Measurements from ENCODE around the gene S1PR4. TPM values are rescaled to one million over a fixed set of nuclear protein-coding genes. Genes with fewer than 3 reads are reported as not detected.
A peak's percentile ranks its signal among the peaks of the same experiment; 100 is the strongest.

Gene S1PR4
- total and polyA plus RNA-seq, 2 donors (not counting 1 experiment from before 2014, with no cell fraction given): 84.2 to 129 TPM

DNA sequence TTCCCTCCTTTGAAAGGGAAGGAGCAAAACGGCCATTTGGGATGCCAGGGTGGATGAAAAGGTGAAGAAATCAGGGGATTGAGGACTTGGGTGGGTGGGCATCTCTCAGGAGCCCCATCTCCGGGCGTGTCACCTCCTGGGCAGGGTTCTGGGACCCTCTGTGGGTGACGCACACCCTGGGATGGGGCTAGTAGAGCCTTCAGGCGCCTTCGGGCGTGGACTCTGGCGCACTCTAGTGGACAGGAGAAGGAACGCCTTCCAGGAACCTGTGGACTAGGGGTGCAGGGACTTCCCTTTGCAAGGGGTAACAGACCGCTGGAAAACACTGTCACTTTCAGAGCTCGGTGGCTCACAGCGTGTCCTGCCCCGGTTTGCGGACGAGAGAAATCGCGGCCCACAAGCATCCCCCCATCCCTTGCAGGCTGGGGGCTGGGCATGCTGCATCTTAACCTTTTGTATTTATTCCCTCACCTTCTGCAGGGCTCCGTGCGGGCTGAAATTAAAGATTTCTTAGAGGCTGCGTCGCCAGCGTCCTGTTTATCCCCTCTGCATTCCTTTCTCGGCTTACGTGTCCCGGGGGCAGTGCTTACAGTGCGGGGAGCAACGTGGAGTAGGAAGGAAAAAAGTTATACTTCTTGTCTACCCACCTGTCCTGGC lies 15.2 kb upstream of the S1PR4 start:
- peak; percentile 94 for ATAC-seq (ENCODE audit: low read depth)
- H3K4me3 Mint-ChIP-seq: peak overlapping the region; percentile 62
- intact Hi-C loops (cut with micrococcal nuclease): loop anchor here (1.0 to 10.0 kb wide), 6 partner anchors 17 to 213 kb away; no protein-coding TSS in a partner anchor
- Histone ChIP-seq H3K27ac (ENCODE audit: low read length in 2 of 2) (no peak overlapping the region), H3K36me3 (replicated peaks in 1 of 2; ENCODE audit: control extremely low read depth in 1 of 2, control insufficient read depth in 1 of 2, extremely low read depth in 1 of 2, insufficient read depth in 2 of 2, low read length in 1 of 2) (no peaks in the 10 kb centered on the region), H3K9ac (ENCODE audit: low read length) (no peak overlapping the region), H4K20me1 (ENCODE audit: control insufficient read depth, insufficient read depth, low read length, poor library complexity, severe bottlenecking) (no peaks in the 10 kb centered on the region), H3K4me2 (replicated peaks; ENCODE audit: low read depth, low read length, poor library complexity, severe bottlenecking) (peak overlapping the region; percentile 21), H3K27me3 (replicated peaks in 1 of 4; ENCODE audit: control extremely low read depth in 1 of 4, control insufficient read depth in 3 of 4, insufficient read depth in 4 of 4, low read length in 3 of 4) (no peaks in the 10 kb centered on the region), H3K4me1 (ENCODE audit: control insufficient read depth in 2 of 2, insufficient read depth in 2 of 2, low read length in 2 of 2) (peaks cover 11 to 23% of the 10 kb centered on the region in 2 donors), H3K79me2 (ENCODE audit: control insufficient read depth, insufficient read depth, low read length) (no peaks in the 10 kb centered on the region), H3K4me3 (ENCODE audit: control extremely low read depth in 1 of 5, extremely low read depth in 1 of 5, insufficient read depth in 1 of 5, low read depth in 2 of 5, low read length in 4 of 5) (no peak overlapping the region), H3K9me3 (ENCODE audit: control extremely low read depth in 1 of 3, control insufficient read depth in 2 of 3, insufficient read depth in 1 of 3, low read length in 2 of 3) (peaks cover 0 to 31% (median 2%) of the 10 kb centered on the region in 3 donors), H2AFZ (ENCODE audit: insufficient read depth, low read depth, low read length, poor library complexity, severe bottlenecking) (no peak overlapping the region)
- peak overlapping the region; percentile 63 for H3K27ac Mint-ChIP-seq
- DNase-seq: peak; percentile 84
- peaks cover 19% of the 10 kb centered on the region for H3K4me1 Mint-ChIP-seq
- WGBS (ENCODE audit: insufficient coverage): 32% methylated on average over 22 of the region's 27 CpGs
- H3K27me3 Mint-ChIP-seq: no peaks in the 10 kb centered on the region
- TF ChIP-seq, protein P1, sequence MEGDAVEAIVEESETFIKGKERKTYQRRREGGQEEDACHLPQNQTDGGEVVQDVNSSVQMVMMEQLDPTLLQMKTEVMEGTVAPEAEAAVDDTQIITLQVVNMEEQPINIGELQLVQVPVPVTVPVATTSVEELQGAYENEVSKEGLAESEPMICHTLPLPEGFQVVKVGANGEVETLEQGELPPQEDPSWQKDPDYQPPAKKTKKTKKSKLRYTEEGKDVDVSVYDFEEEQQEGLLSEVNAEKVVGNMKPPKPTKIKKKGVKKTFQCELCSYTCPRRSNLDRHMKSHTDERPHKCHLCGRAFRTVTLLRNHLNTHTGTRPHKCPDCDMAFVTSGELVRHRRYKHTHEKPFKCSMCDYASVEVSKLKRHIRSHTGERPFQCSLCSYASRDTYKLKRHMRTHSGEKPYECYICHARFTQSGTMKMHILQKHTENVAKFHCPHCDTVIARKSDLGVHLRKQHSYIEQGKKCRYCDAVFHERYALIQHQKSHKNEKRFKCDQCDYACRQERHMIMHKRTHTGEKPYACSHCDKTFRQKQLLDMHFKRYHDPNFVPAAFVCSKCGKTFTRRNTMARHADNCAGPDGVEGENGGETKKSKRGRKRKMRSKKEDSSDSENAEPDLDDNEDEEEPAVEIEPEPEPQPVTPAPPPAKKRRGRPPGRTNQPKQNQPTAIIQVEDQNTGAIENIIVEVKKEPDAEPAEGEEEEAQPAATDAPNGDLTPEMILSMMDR (IDR thresholded peaks at IDR 0.05): peak; percentile 97
- TF ChIP-seq EZH2 (IDR thresholded peaks at IDR 0.05; ENCODE audit: borderline replicate concordance, insufficient read depth, low read depth, low read length, poor library complexity, severe bottlenecking): no peak
- no peaks in the 10 kb centered on the region for H3K9me3 Mint-ChIP-seq (ENCODE audit: insufficient read depth)
- POLR2A ChIA-PET: interaction anchor here (0.6 kb wide), 1 partner anchor 186 kb away, joined by 3 read pairs; no protein-coding TSS in a partner anchor
- CTCF ChIA-PET: interaction anchor here (0.6 to 3.7 kb wide), 14 partner anchors 14 to 322 kb away, joined by 3 to 25 read pairs (median 4); partner anchors contain the start of gene GNA15

DNA sequence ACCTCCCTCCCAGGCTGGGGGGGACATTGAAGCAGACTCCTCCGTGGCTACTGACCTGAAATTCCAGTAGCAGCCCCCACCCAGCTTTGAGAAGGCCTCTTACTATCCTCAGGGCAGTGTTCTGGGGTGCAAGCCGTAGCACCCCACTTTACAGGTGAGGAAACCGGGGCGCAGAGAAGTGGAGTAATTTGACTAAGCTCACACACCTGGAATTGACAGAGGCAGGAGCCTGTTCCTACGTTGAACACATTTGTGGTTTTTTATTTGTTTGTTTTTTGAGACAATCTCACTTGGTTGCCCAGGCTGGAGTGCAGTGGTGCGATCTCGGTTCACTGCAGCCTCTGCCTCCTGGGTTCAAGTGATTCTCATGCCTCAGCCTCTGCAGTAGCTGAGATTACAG lies 14.6 kb upstream of the S1PR4 start:
- H4K20me1 ChIP-seq (ENCODE audit: control insufficient read depth, insufficient read depth, low read length, poor library complexity, severe bottlenecking): no peaks in the 10 kb centered on the region
- H2AFZ ChIP-seq (ENCODE audit: insufficient read depth, low read depth, low read length, poor library complexity, severe bottlenecking): no peak overlapping the region
- Mint-ChIP-seq H3K4me3 (no peak overlapping the region), H3K4me1 (peaks cover 19% of the 10 kb centered on the region), H3K27me3 (no peaks in the 10 kb centered on the region), H3K27ac (no peak overlapping the region), H3K9me3 (ENCODE audit: insufficient read depth) (no peaks in the 10 kb centered on the region)
- peak overlapping the region; percentile 21 for H3K4me2 ChIP-seq (replicated peaks; ENCODE audit: low read depth, low read length, poor library complexity, severe bottlenecking)
- no peaks in the 10 kb centered on the region for H3K79me2 ChIP-seq (ENCODE audit: control insufficient read depth, insufficient read depth, low read length)
- ATAC-seq (ENCODE audit: low read depth): no peak
- H3K4me3 ChIP-seq (ENCODE audit: control extremely low read depth in 1 of 5, extremely low read depth in 1 of 5, insufficient read depth in 1 of 5, low read depth in 2 of 5, low read length in 4 of 5): no peak overlapping the region
- peaks cover 11 to 26% of the 10 kb centered on the region in 2 donors for H3K4me1 ChIP-seq (ENCODE audit: control insufficient read depth in 2 of 2, insufficient read depth in 2 of 2, low read length in 2 of 2)
- H3K9me3 ChIP-seq (ENCODE audit: control extremely low read depth in 1 of 3, control insufficient read depth in 2 of 3, insufficient read depth in 1 of 3, low read length in 2 of 3): peaks cover 0 to 31% (median 2%) of the 10 kb centered on the region in 3 donors
- no peaks in the 10 kb centered on the region for H3K36me3 ChIP-seq (replicated peaks in 1 of 2; ENCODE audit: control extremely low read depth in 1 of 2, control insufficient read depth in 1 of 2, extremely low read depth in 1 of 2, insufficient read depth in 2 of 2, low read length in 1 of 2)
- ChIA-PET POLR2A (interaction anchor here (0.6 kb wide), 1 partner anchor 187 kb away, joined by 3 read pairs; no protein-coding TSS in a partner anchor), CTCF (interaction anchor here (0.6 to 3.7 kb wide), 14 partner anchors 14 to 322 kb away, joined by 3 to 25 read pairs (median 4); partner anchors contain the start of gene GNA15)
- intact Hi-C loops (cut with micrococcal nuclease): loop anchor here (1.0 to 10.0 kb wide), 6 partner anchors 18 to 213 kb away; no protein-coding TSS in a partner anchor
- H3K9ac ChIP-seq (ENCODE audit: low read length): no peak overlapping the region
- H3K27ac ChIP-seq (ENCODE audit: low read length in 2 of 2): no peak overlapping the region
- no peak for DNase-seq
- TF ChIP-seq EZH2 (IDR thresholded peaks at IDR 0.05; ENCODE audit: borderline replicate concordance, insufficient read depth, low read depth, low read length, poor library complexity, severe bottlenecking): no peak
- no peaks in the 10 kb centered on the region for H3K27me3 ChIP-seq (replicated peaks in 1 of 4; ENCODE audit: control extremely low read depth in 1 of 4, control insufficient read depth in 3 of 4, insufficient read depth in 4 of 4, low read length in 3 of 4)
- 75% methylated on average over 4 of the region's 7 CpGs for WGBS (ENCODE audit: insufficient coverage)

All from B cell (primary cell).